22Rv1 (cell line): ENCODE data around the gene HS6ST2.

Source experiments
- H3K27ac ChIP-seq: fragments of 450-650 bp; 2 replicates; pipeline ENCODE4 v1.5.1; 2017
- ZFX ChIP-seq: fragments of 450-650 bp; IDR thresholded peaks from 2 replicates; pipeline ENCODE4 v1.6.1; 2017; ENCODE audit warnings: antibody characterized with exemption, borderline replicate concordance
- TF ChIP-seq, protein P1 (sequence below): fragments of 450-650 bp; IDR thresholded peaks from 2 replicates; pipeline ENCODE4 v1.5.1; 2017; ENCODE audit warnings: mild to moderate bottlenecking

Gene HS6ST2

DNA sequence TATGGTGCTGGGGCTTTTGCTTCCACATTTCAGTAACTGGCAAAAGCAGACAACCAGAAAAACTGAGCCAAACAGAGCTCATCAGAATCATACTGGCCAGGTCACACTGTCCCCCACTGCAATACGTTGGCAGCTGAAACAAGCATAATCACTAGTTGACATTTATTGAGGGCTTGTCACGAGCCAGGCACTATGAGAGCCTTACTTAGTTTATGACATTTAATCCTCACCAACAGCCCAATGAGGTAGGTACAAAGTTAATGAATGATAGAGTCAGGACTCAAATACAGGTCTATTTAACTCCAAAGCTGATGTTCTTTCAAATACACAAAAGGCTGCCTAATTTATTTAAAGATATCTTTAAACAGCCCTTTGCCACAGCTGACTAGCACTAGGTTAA, 295.6 kb downstream of the HS6ST2 start:
- TF ChIP-seq, protein P1, sequence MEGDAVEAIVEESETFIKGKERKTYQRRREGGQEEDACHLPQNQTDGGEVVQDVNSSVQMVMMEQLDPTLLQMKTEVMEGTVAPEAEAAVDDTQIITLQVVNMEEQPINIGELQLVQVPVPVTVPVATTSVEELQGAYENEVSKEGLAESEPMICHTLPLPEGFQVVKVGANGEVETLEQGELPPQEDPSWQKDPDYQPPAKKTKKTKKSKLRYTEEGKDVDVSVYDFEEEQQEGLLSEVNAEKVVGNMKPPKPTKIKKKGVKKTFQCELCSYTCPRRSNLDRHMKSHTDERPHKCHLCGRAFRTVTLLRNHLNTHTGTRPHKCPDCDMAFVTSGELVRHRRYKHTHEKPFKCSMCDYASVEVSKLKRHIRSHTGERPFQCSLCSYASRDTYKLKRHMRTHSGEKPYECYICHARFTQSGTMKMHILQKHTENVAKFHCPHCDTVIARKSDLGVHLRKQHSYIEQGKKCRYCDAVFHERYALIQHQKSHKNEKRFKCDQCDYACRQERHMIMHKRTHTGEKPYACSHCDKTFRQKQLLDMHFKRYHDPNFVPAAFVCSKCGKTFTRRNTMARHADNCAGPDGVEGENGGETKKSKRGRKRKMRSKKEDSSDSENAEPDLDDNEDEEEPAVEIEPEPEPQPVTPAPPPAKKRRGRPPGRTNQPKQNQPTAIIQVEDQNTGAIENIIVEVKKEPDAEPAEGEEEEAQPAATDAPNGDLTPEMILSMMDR = no peak
- TF ChIP-seq ZFX = no peak

DNA sequence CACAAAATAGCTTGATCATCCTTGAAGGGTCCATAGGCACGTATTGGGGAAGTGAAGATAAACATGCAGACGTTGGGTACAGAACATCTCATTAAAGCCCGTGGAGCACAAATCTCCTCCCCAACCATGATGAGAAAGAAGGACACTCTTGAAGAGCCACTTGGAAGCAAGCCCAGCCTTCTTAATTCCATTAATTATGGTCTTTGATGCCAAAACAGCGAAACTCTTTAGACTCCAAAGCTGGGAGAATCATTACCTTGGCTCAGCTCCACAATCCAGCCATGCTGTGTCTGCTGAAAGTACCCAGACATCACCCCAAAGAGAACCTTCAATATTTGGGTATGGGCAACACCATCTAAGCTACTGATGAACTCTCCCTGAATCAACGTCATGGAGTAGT, 300.6 kb downstream of the HS6ST2 start:
- TF ChIP-seq, protein P1 = no peak
- TF ChIP-seq ZFX = no peak
- H3K27ac ChIP-seq = no peak overlapping the region

More for the DNA sequence above, 295.6 kb downstream of the HS6ST2 start:
- no peak overlapping the region for H3K27ac ChIP-seq

DNA sequence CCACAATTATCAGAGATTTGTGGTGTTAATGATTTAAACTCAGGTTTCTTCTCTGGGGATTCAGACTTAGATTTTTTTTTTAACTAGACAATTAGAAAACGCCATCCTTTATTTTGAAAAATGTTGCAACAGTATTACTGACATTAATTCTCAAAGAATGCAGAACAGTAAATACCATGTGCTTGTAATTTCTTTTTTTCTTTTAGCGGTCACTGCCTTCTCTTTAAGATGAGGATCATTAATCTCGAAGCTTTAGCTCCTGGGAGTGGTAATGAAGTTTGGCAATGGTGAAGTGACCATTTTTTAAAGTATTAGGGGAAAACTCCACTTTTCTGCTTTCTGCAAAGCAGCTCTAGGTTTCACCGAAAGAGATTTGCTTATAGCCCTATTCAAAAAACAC, 305.6 kb downstream of the HS6ST2 start:
- no peak overlapping the region for H3K27ac ChIP-seq
- no peak for TF ChIP-seq ZFX
- TF ChIP-seq, protein P1 = no peak

DNA sequence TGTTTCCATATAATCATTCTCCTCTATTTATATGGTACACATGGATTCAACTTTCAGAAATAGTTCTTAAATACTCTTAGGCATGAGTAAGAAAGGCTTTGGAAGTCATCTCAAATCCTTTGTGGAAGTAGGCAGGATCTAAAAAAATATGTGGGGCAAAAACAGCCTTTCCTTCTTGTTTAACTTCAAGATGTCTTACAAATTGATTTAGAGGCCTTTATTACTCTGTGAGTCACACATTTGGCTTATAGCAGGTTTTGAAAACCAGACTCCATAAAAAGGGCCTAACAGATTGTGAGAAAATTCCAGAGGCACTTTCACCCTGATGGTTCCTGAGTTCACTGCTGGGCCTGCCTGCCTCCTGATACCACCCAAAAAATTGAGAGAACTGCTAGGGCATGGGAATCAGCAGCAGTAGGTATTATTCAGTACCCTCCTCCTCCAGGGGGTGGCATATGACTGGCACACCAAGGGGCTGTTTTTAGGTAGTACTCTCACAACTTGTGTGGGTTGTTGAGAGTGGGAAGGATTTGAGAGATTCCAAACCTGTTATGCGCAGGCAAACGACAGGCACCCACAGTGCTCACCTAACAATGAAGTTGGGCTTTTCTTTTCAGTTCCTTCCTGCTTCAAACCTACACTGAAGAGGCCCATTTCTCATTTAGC, 306.9 kb downstream of the HS6ST2 start:
- no peak for TF ChIP-seq ZFX
- TF ChIP-seq, protein P1 = no peak
- H3K27ac ChIP-seq = no peak overlapping the region

DNA sequence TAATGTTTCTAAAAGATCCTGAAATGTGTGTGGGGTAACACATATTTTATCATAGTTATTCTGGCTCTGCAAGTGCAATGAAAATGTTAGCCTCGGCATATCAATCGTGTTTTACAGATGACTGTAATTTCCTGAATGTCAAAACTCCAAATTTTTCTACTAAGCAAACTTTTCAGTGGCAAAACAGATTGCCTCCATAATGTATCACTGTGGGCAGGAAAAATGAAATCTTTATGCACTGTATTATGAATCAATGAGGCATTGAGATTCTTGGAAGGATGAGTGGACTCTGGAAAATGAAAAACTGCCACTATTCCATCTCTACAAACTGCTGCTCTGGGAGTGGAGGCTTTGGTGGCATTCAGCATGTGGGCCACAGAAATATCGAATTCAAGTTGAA, 309.5 kb downstream of the HS6ST2 start:
- no peak for TF ChIP-seq ZFX
- TF ChIP-seq, protein P1 = no peak
- H3K27ac ChIP-seq = no peak overlapping the region

DNA sequence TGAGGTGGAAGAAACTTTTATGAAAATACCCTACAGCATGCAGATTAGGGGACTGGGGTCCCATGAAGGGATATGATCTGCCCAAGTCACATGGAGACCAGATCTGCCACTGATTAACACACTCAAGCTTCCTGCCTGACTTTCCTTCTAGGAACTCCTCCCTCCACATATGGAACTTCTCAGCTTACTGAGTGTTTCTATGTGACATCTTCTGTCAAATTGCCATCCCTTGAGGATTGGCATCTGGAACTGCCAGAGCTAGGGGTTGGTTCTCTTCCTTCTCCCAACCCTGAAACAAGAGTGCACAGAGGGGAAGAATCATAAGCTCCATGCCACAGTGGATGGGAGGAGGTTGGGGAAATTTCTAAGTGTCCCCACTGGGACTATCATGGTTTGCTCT, 319.0 kb downstream of the HS6ST2 start:
- no peak overlapping the region for H3K27ac ChIP-seq
- TF ChIP-seq, protein P1 = no peak
- TF ChIP-seq ZFX = no peak

DNA sequence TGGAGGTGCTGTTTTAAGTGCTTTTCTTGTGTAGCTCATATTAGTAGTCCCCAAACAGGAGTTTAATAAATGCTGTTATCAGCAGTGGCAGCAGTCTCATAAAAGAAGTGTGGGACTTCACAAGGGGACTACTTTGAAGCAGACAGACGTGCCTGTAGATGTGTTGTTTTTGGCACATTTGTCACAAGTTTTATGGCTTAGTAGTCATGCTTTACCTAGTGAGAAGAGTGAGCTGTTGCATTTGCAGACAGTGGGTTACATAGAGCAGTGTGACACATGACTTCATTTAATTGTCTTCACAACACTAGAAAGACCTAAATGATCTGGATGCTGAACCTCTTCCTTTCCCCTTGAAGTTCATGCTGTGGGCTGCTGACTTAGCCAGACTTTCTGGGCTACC, 320.1 kb downstream of the HS6ST2 start:
- no peak overlapping the region for H3K27ac ChIP-seq
- TF ChIP-seq ZFX = no peak
- TF ChIP-seq, protein P1 = no peak
